Measurements from ENCODE around the gene XPOT. TPM values are rescaled to one million over a fixed set of nuclear protein-coding genes. Genes with fewer than 3 reads are reported as not detected.

The XPOT gene
- total RNA-seq, 1 donor from 2014 or later = 151 TPM

DNA sequence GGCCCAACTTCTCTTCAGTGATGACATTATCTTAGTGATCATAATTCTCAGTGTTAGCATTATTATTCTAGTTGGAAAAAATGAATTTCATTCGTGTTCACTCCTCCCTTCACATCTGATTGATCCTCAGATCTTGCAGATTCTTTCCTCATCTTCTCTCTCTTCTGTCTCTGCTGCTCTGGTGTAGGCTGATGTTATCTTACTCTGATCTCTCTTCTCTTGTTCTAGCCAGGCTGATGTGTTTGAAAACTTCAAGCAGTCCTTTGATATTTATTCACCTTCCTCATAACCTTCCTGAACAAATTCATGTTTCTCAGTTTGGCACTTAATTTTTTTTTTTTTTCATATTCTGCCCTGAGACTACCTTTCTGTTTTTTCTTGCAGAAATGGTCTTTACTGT, 42.1 kb downstream of the XPOT start:
- H3K36me3 ChIP-seq (ENCODE audit: control insufficient read depth, insufficient read depth, low read length) = peaks cover 9% of the 10 kb centered on the region
- TF ChIP-seq, protein P1, sequence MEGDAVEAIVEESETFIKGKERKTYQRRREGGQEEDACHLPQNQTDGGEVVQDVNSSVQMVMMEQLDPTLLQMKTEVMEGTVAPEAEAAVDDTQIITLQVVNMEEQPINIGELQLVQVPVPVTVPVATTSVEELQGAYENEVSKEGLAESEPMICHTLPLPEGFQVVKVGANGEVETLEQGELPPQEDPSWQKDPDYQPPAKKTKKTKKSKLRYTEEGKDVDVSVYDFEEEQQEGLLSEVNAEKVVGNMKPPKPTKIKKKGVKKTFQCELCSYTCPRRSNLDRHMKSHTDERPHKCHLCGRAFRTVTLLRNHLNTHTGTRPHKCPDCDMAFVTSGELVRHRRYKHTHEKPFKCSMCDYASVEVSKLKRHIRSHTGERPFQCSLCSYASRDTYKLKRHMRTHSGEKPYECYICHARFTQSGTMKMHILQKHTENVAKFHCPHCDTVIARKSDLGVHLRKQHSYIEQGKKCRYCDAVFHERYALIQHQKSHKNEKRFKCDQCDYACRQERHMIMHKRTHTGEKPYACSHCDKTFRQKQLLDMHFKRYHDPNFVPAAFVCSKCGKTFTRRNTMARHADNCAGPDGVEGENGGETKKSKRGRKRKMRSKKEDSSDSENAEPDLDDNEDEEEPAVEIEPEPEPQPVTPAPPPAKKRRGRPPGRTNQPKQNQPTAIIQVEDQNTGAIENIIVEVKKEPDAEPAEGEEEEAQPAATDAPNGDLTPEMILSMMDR (IDR thresholded peaks at IDR 0.05; ENCODE audit: insufficient read depth, low read length, severe bottlenecking) = no peak
- FAIRE-seq (no peak), DNase-seq (ENCODE audit: low read depth) (no peak)
- no peak overlapping the region for H3K4me3 ChIP-seq (ENCODE audit: low read depth, low read length)
- no peaks in the 10 kb centered on the region for H3K27me3 ChIP-seq (ENCODE audit: control insufficient read depth, insufficient read depth, low read length)

DNA sequence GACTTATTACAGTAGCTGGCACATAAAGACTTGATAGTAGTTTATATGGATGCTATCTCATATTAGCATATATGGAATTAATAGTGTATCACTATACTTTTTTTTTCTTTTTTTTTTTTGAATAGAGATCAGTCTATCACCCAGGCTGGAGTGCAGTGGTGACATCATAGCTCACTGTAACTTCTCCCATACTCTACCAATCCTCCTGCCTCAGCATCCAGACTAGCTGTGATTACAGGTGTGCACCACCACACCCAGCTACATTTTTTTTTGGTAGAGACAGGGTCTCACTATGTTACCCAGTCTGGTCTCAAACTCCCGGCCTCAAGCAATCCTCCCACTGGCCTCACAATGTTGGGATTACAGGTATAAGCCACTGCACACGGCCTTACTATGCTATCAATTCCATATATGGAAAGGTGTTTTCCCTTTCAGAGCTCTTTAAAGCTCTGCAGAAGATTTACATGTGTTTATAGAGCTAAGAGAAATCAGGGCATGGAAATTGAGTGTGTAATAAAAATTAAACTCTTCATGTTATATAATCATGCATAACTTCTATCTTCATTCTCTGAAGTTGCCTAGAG, 46.0 kb downstream of the XPOT start:
- H3K36me3 ChIP-seq (ENCODE audit: control insufficient read depth, insufficient read depth, low read length) = no peaks in the 10 kb centered on the region
- peak; percentile 84 for FAIRE-seq
- DNase-seq (ENCODE audit: low read depth) = no peak
- TF ChIP-seq, protein P1 (IDR thresholded peaks at IDR 0.05; ENCODE audit: insufficient read depth, low read length, severe bottlenecking) = no peak
- H3K27me3 ChIP-seq (ENCODE audit: control insufficient read depth, insufficient read depth, low read length) = no peaks in the 10 kb centered on the region
- no peak overlapping the region for H3K4me3 ChIP-seq (ENCODE audit: low read depth, low read length)

DNA sequence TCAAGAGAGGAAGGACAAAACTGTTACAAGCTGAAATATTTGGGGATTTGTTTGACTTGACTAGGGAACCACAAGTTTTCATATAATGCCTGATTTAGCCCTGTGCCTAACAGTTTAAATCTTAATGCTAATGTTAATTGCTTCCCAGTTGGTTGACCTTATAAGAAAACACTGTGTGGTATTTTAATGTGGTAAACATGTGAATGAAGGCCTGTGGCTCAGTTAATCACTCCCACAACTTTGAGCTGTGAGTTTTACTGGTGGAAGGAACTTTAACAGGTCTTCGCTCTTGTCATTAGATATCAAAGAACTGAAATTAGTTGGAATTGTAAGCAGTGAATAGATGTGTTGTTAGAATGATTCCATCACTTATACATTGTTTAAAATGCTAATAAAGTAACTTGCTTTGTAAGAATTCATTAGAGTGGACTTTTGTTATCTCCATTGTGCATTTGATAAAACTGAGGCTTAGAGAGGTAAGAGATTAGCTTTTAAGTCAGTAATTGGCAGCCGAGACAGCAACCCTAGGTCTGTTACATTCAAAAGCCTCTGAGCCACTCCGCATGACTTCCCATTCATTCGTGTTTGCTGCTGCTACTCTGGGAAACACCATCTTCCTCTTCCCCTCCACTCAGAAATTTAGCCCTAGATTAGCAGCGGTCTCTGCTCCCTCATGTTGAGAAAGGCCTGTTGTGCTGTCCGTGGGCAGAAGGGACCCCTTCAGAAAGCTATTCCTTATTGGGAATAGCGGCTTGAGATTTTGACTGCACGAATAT, 46.7 kb downstream of the XPOT start:
- DNase-seq (ENCODE audit: low read depth) (peak; percentile 10), FAIRE-seq (no peak)
- no peaks in the 10 kb centered on the region for H3K27me3 ChIP-seq (ENCODE audit: control insufficient read depth, insufficient read depth, low read length)
- TF ChIP-seq, protein P1 (IDR thresholded peaks at IDR 0.05; ENCODE audit: insufficient read depth, low read length, severe bottlenecking) = no peak
- H3K4me3 ChIP-seq (ENCODE audit: low read depth, low read length) = peak overlapping the region; percentile 96
- H3K36me3 ChIP-seq (ENCODE audit: control insufficient read depth, insufficient read depth, low read length) = no peaks in the 10 kb centered on the region

DNA sequence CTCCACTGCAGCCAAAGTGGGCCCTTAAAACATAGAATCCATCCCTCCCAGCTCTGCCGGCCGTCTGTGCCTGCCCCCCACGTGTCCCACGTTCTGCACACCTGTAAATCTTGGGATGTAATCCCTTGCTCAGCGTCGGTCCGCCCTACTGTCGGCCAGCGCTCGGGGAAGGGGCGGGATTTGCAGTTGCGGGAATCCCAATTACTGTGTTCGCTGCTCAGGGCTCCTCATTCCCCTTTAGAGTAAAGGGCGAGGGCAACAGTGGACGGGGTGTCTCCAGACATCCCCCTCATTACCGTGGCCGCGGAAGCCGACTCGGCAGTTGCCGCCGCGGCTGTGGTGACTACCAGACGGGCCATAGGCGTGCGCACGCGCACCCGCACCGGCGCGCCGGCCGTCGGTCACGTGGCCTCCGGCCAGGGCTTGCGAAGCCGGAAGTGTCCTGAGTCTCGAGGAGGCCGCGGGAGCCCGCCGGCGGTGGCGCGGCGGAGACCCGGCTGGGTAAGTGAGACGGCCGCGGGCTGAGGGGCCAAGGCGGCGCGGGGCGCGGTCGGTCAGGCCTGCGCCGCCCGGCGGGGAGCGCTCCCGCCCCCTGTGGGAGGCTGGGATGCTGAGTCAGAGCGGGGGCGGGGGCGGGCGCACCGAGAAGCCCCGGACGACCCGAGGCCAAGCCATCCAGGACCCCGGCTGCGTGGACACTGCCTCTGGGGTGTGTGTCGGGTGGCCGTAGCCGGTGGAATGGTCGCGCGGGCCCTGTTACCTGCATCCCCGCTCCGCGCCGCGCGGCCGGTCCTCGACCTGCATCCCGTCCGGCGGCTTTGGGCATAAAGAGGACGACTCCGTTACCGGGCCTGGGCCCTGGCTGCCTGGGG, 47.7 kb downstream of the XPOT start, which contains the start of gene TBK1:
TSS of gene TBK1 (plus strand) at position 434 of the 872 bp plus-strand sequence. CDS start 3,751 bp downstream, outside the sequence.
- TF ChIP-seq, protein P1 (IDR thresholded peaks at IDR 0.05; ENCODE audit: insufficient read depth, low read length, severe bottlenecking) = no peak
- Histone ChIP-seq H3K4me3 (ENCODE audit: low read depth, low read length) (peak within 1 kb of the TSS; percentile 96), H3K27me3 (ENCODE audit: control insufficient read depth, insufficient read depth, low read length) (no peaks in the 10 kb centered on the region), H3K36me3 (ENCODE audit: control insufficient read depth, insufficient read depth, low read length) (no peaks in the 10 kb centered on the region)
- FAIRE-seq (no peak), DNase-seq (ENCODE audit: low read depth) (peak; percentile 62)

DNA sequence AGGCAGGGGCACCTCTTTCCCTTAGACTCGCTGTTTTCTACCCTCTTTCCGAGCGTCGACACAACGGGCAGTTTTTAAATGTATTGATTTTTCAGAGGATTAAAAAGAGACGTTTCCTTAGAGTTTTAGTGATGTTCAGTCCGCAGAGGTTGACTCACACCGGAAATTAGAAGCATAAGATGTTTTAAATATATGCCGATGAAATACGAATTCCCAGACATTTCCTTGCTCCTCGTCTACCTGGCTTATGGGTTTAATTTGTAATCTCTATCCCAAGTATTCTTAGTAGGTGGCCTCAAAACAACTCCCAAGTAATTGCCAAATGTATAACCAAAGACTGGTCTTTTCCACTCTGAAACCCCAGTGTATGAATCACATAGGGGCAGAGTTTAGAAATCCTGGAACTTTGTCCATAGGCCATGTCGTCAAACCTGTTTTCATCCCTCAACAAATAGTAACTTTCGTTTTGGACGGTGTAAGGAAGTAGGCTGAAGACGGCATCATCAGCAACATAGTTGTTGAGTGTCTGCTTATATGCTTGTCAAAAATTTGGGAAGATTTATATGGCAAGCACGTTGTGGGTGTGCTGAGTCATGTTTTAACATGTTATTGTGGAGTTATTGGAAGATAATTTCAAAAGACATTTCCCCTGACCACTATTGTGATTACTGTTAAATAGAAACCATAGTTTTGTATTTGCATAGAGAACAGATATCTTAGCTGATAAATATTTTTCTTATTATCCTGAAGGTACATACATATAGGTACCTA, 48.6 kb downstream of the XPOT start:
- no peak for FAIRE-seq
- no peaks in the 10 kb centered on the region for H3K36me3 ChIP-seq (ENCODE audit: control insufficient read depth, insufficient read depth, low read length)
- TF ChIP-seq, protein P1 (IDR thresholded peaks at IDR 0.05; ENCODE audit: insufficient read depth, low read length, severe bottlenecking) = no peak
- no peaks in the 10 kb centered on the region for H3K27me3 ChIP-seq (ENCODE audit: control insufficient read depth, insufficient read depth, low read length)
- peak overlapping the region; percentile 96 for H3K4me3 ChIP-seq (ENCODE audit: low read depth, low read length)
- DNase-seq (ENCODE audit: low read depth) = peak; percentile 98

Data from bronchial epithelial cell (primary cell).